HG02885 (cell line): ENCODE results near the gene UBL7.
A peak's percentile ranks its signal among the peaks of the same experiment; 100 is the strongest.

Experiments
- ATAC-seq: cut with Tn5 transposase; IDR thresholded peaks from one replicate; pipeline ENCODE4 v1.9.1; 2021; ENCODE audit warnings: mild to moderate bottlenecking; ENCODE audit not compliant: unreplicated experiment, poor library complexity

The UBL7 gene

GRCh38 chr15:74442604-74443003 lies 18.4 kb downstream of the UBL7 start:
- no peak for ATAC-seq

- no peak for ATAC-seq
These were observed 18.9 kb downstream of the UBL7 start for GRCh38 chr15:74442063-74442462.

GRCh38 chr15:74441248-74441941 lies 19.6 kb downstream of the UBL7 start:
- ATAC-seq, result no peak

- ATAC-seq, result peak; percentile 51
These were observed 22.1 kb downstream of the UBL7 start for GRCh38 chr15:74438721-74439316.

- ATAC-seq, result no peak
These were observed 22.8 kb downstream of the UBL7 start for GRCh38 chr15:74438206-74438605.

- ATAC-seq, result peak; percentile 5
These were observed 26.5 kb downstream of the UBL7 start for GRCh38 chr15:74434263-74435136.

- ATAC-seq, result peak; percentile 78
These were observed 27.2 kb downstream of the UBL7 start, which contains the start of gene SEMA7A for GRCh38 chr15:74433592-74434262. Gene SEMA7A, minus strand, starts transcription at chr15:74433958. Its CDS starts 40 bp downstream, at chr15:74433918.

- ATAC-seq, result no peak
These were observed 27.9 kb downstream of the UBL7 start for GRCh38 chr15:74432968-74433591.

GRCh38 chr15:74432271-74432967 lies 28.5 kb downstream of the UBL7 start:
- no peak for ATAC-seq

GRCh38 chr15:74431645-74432044 lies 29.3 kb downstream of the UBL7 start:
- no peak for ATAC-seq

- no peak for ATAC-seq
These were observed 29.8 kb downstream of the UBL7 start for GRCh38 chr15:74431116-74431515.

GRCh38 chr15:74430510-74430951 lies 30.4 kb downstream of the UBL7 start:
- no peak for ATAC-seq

GRCh38 chr15:74429781-74430400 lies 31.1 kb downstream of the UBL7 start:
- no peak for ATAC-seq

- ATAC-seq, result no peak
These were observed 31.8 kb downstream of the UBL7 start for GRCh38 chr15:74428970-74429780.

- peak; percentile 41 for ATAC-seq
These were observed 32.5 kb downstream of the UBL7 start for GRCh38 chr15:74428442-74428787.

- ATAC-seq, result no peak
These were observed 33.1 kb downstream of the UBL7 start for GRCh38 chr15:74427607-74428441.
